GM21390 (cell line): Measurements from ENCODE around the gene IPMK.
A peak's percentile ranks its signal among the peaks of the same experiment; 100 is the strongest.
"Not testable (repeated sequence)": the region's sequence is repeated elsewhere in the genome, so short reads cannot be mapped to it uniquely, and the experiment has no call there.

Experiments
- ATAC-seq: cut with Tn5 transposase; IDR thresholded peaks from one replicate; pipeline ENCODE4 v1.9.1; 2021; ENCODE audit not compliant: unreplicated experiment

IPMK gene

DNA sequence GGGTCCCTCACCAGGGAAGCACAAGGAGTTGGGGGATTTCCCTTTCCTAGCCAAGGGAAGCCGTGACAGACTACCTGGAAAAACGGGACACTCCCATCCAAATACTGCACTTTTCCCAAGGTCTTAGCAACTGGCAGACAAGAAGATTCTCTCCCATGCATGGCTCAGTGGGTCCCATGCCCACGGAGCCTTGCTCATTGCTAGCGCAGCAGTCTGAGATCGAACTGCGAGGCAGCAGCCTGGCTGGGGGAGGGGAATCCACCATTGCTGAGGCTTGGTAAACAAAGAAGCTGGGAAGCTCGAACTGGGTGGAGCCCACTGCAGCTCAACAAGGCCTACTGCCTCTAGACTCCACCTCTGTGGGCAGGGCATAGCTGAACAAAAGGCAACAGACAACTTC, 37.8 kb downstream of the IPMK start:
- not testable (repeated sequence) for ATAC-seq

DNA sequence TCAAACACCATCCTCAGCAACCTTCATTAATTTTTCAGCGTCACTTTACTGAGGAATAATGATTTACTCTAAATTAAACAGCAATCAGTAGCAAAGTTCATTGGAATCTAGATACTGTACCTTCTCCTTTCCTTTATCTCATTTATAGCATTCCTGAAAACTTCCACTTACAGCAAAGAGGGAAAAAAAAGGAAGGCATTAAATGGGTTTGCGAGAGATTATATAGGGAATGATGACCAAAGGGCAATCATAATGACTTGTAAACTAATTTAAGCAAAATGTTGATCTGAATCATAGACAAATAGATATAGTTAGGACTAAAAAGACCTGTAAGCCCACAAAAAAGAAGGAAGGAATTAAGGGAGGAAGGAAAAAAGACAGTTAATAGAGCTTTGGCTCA, 42.0 kb downstream of the IPMK start:
- no peak for ATAC-seq

DNA sequence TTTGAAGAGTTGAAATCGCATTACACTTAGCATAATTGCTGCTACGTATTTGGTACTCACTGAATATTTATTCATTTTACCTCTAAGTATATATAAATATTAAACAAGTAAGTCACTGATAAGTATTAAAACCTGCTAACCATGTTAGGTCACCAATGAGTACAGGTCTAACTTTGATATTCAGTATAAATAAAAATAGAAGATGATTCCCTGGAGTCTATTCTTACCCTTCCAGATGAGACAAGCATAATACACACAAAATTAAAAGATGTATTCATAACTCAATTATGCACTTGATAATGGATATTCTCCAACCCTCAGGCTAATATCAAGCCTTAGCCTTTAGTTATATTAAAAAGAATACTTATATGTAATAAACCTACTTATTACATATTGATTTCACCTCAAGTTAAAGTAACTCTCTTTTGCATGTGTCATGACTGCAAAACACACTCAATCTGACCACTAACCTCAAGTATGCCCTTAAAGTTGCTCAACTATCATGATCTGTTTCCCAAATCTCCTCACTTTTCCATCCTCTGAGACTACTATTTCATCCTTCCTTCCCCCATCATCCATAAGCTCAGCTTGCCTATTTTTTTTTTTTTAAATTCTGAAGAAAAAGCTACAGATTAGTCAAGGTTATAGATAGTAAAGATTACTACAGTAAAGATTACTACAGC, 46.8 kb downstream of the IPMK start:
- ATAC-seq, result no peak

DNA sequence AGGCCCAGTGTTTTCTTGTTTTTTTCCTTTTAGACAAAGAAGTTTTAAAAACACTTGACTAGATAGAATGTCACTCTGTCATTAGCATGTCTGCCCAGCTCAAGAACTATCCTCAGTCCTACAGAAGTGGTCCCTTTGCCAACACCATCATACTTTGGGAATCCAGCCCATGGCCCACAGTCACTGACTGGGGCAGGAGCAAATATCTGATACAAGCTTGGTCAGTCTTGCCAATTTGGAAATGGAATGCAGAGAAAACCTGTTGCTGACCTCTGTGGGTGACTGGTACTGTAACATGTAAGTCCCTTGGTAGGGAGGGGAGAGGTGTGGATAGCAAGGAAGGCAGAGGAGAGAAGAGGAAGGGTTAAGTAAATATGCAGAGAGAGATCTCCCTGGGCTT, 47.8 kb downstream of the IPMK start:
- no peak for ATAC-seq

DNA sequence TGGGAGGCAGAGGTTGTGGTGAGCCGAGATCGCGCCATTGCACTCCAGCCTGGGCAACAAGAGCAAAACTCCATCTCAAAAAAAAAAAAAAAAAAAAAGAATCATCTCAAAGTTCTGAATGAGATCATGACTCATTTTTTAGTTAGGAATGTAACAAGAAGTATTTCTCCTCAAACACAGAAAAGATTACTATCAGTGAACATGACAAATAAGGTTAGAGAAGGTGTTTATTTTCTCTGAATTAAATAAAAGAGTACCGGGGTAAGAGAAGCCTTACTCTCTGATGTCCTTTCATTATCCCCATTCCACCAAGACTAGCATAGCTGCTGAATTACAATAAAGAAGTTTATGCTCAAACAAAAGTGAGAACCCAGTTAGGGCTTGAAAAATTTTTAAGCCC, 50.1 kb downstream of the IPMK start:
- ATAC-seq, result no peak

GRCh38 chr10:58212622-58213021, 55.1 kb downstream of the IPMK start:
- ATAC-seq, result no peak

- no peak for ATAC-seq
These were observed 57.5 kb downstream of the IPMK start for GRCh38 chr10:58210160-58210559.

DNA sequence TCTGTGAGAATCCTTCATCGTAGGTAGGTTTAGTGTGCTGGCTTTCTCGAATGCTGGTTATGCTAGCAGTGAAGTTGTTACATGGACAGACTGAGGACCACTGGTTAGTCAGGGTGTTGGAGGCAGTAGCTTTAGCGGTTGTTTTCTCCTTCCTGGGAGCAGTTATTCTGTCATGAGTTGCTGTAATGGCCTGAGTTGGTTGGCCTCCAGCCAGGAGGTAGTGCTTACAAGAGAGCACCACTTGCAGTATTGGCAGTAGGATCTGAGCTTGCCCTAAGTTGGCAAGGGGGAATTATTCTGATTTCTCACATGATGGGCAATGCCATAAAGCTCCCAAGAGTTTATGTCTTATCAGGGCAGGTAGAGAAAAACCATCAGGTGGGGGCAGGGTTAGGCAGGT, 58.0 kb downstream of the IPMK start:
- no peak for ATAC-seq

DNA sequence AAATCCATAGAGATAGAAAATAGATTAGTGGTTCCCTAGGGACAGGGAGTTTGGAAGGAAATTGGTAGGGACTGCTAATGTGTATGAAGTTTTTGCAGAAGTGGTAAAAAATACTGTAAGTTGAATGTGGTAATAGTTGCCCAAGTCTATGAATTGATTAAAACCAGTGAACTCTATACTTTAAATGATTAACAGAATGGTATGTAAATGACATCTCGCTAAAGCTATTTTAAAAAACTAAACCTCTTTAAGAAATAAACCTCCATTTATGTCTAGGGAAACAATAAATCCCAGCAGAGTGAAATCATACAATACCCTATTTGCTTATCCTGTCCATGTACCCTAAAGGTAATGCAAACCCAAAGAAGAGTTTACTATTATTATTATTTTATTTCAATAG, 61.4 kb downstream of the IPMK start:
- ATAC-seq, result no peak

GRCh38 chr10:58201704-58202103, 66.0 kb downstream of the IPMK start:
- ATAC-seq, result peak; percentile 84

DNA sequence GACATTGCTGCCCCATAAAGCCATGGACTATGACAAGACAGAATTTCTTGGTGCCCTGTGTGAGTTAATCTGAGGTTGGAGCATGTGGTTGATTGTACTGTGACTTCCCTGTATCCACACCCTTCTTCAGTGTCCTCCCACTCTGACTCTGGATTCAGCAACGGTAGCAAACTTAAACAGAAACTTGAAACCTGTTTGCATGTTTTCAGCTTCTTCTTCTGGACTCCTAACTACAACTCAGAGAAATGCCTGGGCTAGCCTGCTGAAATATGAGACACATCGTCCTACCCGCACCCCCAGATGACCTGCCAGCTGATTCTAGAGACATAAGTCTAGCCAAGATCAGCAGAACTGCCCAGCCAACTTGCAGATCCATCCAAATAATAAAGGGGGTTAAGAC, 78.4 kb downstream of the IPMK start:
- no peak for ATAC-seq

DNA sequence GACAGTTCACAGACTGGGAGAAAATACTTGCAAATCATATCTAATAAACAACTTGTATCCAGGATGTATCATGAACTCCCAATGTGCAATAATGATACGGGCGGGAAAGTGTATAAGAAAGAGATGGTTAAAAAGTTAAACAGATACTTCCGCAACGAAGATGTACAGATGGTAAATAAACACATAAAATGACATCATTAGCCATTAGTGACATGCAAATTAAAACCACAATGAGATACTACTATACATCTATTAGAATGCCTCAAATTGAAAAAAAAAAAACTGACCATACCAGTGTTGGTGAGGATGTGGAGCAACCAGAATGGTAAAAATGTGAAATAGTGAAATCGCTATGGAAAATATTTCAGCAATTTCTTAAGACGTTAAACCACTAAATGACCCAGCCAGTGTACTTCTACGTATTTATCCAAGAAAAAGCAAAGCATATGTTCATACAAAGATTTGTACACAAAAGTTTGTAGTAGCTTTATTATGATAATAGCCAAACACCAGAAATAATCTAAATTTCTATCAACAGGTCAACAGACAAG, 83.5 kb downstream of the IPMK start:
- ATAC-seq, result no peak

- no peak for ATAC-seq
These were observed 87.0 kb downstream of the IPMK start for GRCh38 chr10:58180666-58181065.

DNA sequence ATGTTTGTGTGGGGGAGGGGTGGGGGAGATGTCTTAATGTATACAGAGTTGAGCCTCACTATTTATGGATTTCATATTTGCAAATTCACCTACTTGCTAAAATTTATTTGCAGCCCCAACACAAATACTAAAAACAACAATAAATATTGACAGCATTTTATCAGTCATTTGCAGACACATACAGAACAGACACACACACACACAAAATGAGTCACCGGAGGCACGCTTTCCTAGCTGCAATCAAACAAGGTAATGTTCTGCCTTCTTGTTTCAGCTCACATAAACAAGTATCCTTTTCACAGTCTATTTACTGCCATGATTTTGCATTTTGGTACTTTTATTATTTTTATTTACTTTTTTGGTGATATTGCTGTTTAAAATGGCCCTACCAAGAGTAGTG, 88.5 kb downstream of the IPMK start:
- no peak for ATAC-seq

GRCh38 chr10:58178811-58179210, 88.9 kb downstream of the IPMK start:
- no peak for ATAC-seq

- ATAC-seq, result peak; percentile 58
These were observed 90.2 kb downstream of the IPMK start for GRCh38 chr10:58177362-58177947.

- no peak for ATAC-seq
These were observed 91.4 kb downstream of the IPMK start for GRCh38 chr10:58175990-58176900.

DNA sequence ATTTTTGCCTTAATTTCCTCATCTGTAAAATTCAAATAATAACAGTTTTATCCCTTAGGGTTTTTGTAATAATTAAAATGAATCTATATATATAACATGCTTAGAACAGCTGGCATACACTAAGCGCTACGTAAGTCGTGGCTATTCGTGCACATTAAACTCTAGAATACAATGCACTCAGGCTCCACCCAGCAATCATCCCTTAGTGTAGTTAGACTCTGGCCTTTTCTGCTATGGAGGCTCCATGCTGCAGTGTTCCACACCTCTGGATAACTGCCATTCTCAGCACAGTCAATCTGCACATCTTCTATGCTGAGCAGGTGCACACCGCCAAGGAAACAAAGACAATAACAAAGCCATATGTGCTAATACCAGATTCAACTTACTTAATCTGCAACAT, 92.9 kb downstream of the IPMK start:
- ATAC-seq, result no peak

DNA sequence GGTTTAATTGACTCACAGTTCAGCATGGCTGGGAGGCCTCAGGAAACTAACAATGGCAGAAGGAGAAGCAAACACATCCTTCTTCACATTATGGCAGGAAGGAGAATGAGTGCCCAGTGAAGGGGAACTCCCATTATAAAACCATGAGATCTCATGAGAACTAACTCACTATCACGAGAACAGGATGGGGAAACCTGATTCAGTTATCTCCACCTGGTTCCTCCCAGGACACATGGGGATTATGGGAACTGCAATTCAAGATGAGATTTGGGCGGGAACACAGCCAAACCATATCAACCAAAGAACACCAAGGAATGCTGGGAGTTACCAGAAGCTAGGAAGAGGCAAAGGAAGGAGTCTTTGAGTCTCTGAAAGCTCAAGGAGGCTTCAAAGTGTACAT, 94.3 kb downstream of the IPMK start:
- ATAC-seq, result no peak

- ATAC-seq, result no peak
These were observed 96.5 kb downstream of the IPMK start for GRCh38 chr10:58171146-58171545.

GRCh38 chr10:58164517-58164916, 103.2 kb downstream of the IPMK start:
- no peak for ATAC-seq

- no peak for ATAC-seq
These were observed 108.9 kb downstream of the IPMK start for GRCh38 chr10:58158806-58159205.
